Measurements from ENCODE around the gene NAPSA.
"Not testable (repeated sequence)": the region's sequence is repeated elsewhere in the genome, so short reads cannot be mapped to it uniquely, and the experiment has no call there.

NAPSA gene

GRCh38 chr19:50365434-50366306, at the start of gene NAPSA:
TSS of gene NAPSA (minus strand) at chr19:50365639. CDS start at chr19:50365621, 18 bp downstream.
- DNase-seq, result no peak

GRCh38 chr19:50413531-50413930, 48.1 kb upstream of the NAPSA start:
- no peak for DNase-seq

DNA sequence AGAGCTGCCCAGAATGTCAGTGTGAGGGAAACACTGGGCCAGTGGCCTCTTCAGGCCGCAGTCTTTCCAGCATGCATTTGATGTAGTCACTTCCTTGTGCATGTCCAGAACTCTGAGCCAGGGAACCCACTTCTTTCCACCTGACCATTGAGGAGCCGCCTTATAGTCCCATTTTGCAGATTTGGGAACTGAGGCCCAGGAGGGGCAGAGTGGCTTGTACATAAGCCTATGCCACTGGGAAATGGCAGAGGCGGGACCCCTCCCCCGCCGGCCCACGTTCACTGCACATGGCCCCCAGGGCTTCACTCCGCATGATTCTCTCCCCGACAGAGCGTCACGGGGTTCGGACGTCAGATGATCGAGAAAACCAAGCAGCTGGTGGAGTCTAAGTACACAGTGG, 47.7 kb upstream of the NAPSA start:
- DNase-seq, result no peak

DNA sequence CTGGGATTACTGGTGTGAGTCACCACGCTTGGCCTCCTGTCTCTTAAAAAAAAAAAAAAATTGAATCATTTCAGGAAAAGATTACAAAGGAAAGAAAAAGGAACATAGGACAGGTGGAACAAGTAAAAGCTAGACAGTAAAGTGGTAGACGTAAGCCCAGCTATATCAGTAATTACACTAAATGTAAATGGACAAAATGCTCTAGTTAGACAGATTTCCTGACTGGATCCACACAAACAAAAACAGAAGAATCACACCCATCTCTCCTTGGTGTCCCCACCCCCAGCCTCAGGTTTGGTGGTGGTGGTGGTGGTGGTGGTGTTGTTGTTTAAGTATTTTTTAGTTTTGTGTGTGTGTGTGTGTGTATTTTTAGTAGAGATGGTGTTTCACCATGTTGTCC, 47.0 kb upstream of the NAPSA start:
- no peak for DNase-seq

DNA sequence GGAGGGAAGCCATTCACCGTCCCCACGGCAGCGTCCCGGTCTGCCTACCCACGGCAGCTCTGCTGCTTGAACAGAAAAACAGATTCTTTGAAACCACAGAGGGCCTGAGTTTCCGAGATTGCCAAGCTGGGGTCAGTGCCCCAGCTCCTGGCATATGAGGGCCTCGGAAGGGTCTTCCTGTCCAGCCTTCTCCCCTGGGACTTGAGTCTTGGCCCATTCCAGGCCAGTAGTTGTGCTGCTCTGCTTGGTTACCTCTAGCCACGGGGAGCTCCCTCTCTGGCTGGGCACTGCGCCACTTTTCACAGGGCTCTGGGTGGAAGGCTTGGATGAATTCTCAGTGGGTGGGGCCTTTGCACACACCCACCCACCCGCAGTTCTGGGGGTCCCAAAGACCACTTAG, 44.7 kb upstream of the NAPSA start:
- DNase-seq, result no peak

GRCh38 chr19:50409347-50409746, 43.9 kb upstream of the NAPSA start:
- DNase-seq, result no peak

- DNase-seq, result no peak
Observed at GRCh38 chr19:50406829-50407228, 41.4 kb upstream of the NAPSA start.

- DNase-seq, result no peak
Observed at GRCh38 chr19:50406156-50406820, 40.8 kb upstream of the NAPSA start.

DNA sequence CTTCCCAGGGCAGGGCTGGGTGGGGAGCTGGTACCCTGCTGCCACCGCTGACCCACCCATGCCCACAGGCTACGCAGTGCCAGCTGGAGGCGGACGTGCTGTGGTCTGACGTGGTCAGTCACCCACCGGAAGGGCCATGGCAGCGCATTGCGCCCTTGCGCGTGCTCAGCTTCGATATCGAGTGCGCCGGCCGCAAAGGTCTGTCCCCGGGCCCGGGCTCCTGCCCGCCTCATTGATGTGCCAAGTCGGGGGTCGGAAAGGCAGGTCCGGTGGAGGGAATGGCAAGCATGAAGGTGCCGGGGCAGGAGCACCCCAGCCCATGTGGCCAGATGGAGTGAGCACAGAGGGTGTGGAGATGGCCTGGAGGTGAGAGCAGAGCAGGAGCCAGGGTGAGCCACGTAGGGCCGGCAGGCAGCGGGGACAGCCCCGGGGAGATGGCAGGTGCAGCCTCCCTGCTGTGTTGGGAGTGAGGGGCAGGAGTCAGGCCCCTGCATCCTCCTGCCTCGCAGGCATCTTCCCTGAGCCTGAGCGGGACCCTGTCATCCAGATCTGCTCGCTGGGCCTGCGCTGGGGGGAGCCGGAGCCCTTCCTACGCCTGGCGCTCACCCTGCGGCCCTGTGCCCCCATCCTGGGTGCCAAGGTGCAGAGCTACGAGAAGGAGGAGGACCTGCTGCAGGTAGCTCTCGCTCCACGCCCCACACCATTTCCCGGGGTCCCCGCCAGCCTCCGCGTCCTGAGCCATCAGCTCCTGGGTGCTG, 37.3 kb upstream of the NAPSA start:
- no peak for DNase-seq

- DNase-seq, result no peak
Observed at GRCh38 chr19:50401605-50402450, 36.4 kb upstream of the NAPSA start.

DNA sequence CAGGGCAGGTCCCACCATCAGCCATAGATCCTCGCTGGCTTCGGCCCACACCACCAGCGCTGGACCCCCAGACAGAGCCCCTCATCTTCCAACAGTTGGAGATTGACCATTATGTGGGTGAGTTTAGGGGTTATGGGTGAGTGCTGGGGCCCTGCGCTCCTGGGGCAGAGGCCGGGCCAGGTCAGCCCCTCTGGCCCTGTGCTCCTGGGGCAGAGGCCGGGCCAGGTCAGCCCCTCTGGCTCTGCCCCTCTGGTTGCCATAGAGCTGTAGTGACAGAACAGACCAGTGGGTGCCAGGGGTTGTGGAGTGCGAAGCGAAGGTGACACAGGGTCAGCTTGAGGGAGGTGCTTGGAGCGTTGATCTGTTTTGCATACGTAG, 33.9 kb upstream of the NAPSA start:
- no peak for DNase-seq

GRCh38 chr19:50398675-50399367, 33.4 kb upstream of the NAPSA start:
- no peak for DNase-seq

DNA sequence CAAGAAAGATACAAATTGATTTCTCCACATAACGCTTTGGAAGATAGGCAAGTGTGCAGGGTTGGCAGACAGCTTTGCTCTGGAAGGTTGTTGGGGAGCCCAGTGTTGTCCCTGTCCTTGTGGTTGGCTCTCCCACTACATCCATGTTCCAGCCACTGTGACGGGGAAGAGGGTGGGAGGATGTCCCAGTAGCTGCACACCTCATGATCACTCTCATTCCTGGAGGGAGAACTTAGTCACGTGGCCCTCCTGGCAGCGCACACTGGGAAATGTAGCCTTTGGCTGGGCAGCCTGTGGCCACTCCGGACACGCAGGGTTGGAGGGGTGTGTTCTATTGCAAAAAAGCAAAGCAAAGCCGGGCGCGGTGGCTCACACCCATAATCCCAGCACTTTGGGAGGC, 28.6 kb upstream of the NAPSA start:
- no peak for DNase-seq

GRCh38 chr19:50393589-50393988, 28.1 kb upstream of the NAPSA start:
- no peak for DNase-seq

- no peak for DNase-seq
Observed at GRCh38 chr19:50392759-50393158, 27.3 kb upstream of the NAPSA start.

DNA sequence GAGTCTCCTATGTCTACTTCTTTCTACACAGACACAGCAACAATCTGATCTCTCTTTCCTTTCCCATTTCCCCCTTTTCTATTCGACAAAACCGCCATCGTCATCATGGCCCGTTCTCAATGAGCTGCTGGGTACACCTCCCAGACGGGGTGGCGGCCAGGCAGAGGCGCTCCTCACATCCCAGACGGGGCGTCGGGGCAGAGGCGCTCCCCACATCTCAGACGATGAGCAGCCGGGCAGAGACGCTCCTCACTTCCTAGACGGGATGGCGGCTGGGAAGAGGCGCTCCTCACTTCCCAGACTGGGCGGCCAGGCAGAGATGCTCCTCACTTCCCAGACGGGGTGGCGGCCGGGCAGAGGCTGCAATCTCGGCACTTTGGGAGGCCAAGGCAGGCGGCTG, 25.5 kb upstream of the NAPSA start:
- not testable (repeated sequence) for DNase-seq

DNA sequence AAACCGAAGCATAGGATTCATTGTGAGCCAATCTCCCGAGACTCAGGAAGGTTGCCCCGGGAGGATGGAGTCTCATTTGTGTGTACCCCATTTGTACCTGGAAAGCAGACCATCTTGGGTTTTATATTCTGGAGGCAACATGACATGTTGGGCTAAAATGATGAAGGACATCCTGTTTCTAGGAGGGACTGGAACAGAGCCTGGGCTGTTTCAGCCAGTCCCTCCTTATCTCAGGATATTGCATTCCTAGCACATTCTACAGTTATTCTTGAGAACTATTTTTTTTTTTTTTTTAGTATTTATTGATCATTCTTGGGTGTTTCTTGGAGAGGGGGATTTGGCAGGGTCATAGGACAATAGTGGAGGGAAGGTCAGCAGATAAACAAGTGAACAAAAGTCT, 24.9 kb upstream of the NAPSA start:
- DNase-seq, result not testable (repeated sequence)

GRCh38 chr19:50387868-50388245, 22.4 kb upstream of the NAPSA start:
- no peak for DNase-seq

- no peak for DNase-seq
Observed at GRCh38 chr19:50387176-50387867, 21.9 kb upstream of the NAPSA start.

DNA sequence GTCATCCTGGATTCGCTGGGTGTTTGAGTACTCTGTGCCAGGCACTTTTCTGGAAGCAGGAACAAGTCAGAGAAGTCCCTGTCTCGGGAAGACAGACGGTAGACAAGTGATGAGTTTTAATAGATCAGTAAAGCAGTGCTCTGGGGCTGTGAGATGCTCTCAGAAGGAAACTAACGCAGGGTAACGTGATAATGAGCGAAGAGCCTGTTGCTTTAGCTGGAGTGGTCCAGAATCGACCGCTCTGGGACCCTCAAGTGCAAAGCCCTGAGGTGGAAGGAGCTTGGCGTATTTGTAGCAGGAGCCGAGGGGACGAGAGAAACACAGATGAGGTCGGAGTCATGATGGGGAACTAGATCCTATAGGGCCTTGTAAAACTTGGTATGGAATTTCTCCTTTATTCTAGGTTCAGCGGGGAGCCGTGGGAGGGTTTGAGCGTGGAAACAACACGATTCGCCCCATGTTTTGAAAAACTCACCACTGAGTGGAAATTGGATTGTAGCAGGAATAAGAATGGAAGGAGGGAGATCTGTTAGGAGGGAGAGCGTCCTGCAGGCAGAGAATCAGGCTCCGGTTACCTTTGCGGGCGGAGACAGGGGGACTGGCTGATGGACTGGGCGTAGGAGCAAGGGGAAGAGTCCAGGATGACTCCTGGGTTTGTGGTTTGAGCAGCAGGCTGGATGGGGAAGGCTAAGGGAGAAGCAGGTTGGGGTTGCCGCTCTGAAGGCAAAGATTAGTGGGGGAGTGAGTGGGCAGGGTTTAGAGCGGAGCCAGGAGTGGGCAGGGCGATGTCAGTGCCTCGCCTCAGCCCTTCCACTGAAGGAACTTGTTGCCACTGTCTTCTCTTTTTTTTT, 19.5 kb upstream of the NAPSA start:
- DNase-seq, result peak; percentile 40

All from retina (tissue), 1 donor.